T-helper 17 cell (primary cell): ENCODE results near the gene GOLGA7B. TPM values are rescaled to one million over a fixed set of nuclear protein-coding genes. Genes with fewer than 3 reads are reported as not detected.

Experiments
- ATAC-seq: fragments of 150-1000 bp; cut with Tn5 transposase; 2 replicates; pipeline ENCODE4 v1.10.0; 2021; ENCODE audit warnings: mild to moderate bottlenecking, moderate library complexity
- DNase-seq, 3 donors: peaks; one replicate each; pipeline versions ENCODE4 v3.0.0 to v3.0.0-alpha.2; 2020 to 2021
- H3K9me3 ChIP-seq: one replicate; pipeline ENCODE4 v1.7.0; 2013; ENCODE audit warnings: low read length, mild to moderate bottlenecking; ENCODE audit not compliant: control insufficient read depth, poor library complexity, severe bottlenecking
- H3K27ac Mint-ChIP-seq: one replicate; pipeline ENCODE4 v1.8.0; 2022; ENCODE audit warnings: mild to moderate bottlenecking, moderate library complexity, mixed read lengths
- H3K27me3 Mint-ChIP-seq: one replicate; pipeline ENCODE4 v1.8.0; 2022; ENCODE audit warnings: mixed read lengths
- H3K36me3 Mint-ChIP-seq: one replicate; pipeline ENCODE4 v1.8.0; 2022; ENCODE audit warnings: low read depth, mixed read lengths
- H3K4me1 Mint-ChIP-seq: one replicate; pipeline ENCODE4 v1.8.0; 2022; ENCODE audit warnings: mild to moderate bottlenecking, mixed read lengths
- H3K4me3 Mint-ChIP-seq: one replicate; pipeline ENCODE4 v1.8.0; 2022; ENCODE audit warnings: mild to moderate bottlenecking, moderate library complexity, mixed read lengths
- total RNA-seq, 4 donors: library from RNA in 2 of 4; stranded (reverse) in 2 of 4; gene quantifications; one replicate each; pipeline ENCODE4 v1.2.3 and lab custom pipeline; 2022 to 2026

The GOLGA7B gene
- total RNA-seq, 2 donors from 2014 or later, result 9.6 to 12.0 TPM

- no peaks in the 10 kb centered on the region for H3K9me3 ChIP-seq
- peak overlapping the region; percentile 19 for H3K27ac Mint-ChIP-seq
- peaks cover 43% of the 10 kb centered on the region for H3K27me3 Mint-ChIP-seq
- peaks cover 2% of the 10 kb centered on the region for H3K36me3 Mint-ChIP-seq
- peaks cover 19% of the 10 kb centered on the region for H3K4me1 Mint-ChIP-seq
- DNase-seq, result no peak
- no peak overlapping the region for H3K4me3 Mint-ChIP-seq
- peak; percentile 13 for ATAC-seq
Measured at GRCh38 chr10:97914171-97914836, 64.7 kb downstream of the GOLGA7B start.

- Mint-ChIP-seq H3K36me3 (peaks cover 2% of the 10 kb centered on the region), H3K4me1 (peaks cover 19% of the 10 kb centered on the region), H3K27me3 (peaks cover 43% of the 10 kb centered on the region), H3K4me3 (no peak overlapping the region), H3K27ac (peak overlapping the region; percentile 19)
- ATAC-seq (peak; percentile 78), DNase-seq (peak; percentile 43 to 68 (median 52))
- no peaks in the 10 kb centered on the region for H3K9me3 ChIP-seq
Measured at GRCh38 chr10:97914837-97915211, 65.2 kb downstream of the GOLGA7B start.

DNA sequence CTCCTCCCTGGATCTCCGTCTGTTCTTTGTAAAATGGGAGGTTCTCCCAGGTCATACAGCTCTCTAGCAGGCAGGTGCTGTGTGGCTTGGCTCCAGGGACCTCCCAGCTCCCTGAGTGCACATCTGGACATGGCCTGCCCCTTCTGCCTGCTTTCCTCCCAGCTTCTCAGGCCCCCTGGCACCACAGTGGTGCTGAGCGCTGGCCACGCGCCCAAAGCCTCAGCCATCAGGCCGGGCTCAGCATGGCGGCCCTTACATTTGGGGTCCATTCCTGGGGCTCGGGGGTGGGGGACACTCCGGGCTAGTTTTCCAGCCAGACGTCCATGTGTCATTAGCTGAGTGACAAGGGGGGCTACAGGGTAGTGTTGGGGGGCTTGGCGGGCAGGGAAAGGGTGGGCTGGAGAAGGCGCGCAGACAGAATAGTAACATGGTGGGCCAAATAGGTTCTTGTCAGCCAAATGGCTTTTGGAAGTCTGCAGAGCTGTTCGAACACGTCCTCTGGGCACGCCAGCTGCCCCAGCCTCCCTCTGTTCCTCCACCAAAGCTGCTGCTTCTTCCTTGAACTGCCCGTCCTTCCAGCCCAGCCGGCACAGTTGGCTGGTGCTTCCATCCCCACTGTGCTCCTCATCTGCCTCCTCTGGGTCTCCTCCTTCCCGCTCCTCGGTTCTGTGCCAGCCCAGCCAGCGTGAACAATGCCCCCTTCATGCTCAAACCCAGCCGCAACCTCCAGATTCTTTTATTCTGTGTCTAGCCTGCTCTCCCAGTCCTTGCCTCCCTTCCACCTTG is 65.9 kb downstream of the GOLGA7B start:
- Mint-ChIP-seq H3K27me3 (peaks cover 43% of the 10 kb centered on the region), H3K4me3 (no peak overlapping the region)

DNA sequence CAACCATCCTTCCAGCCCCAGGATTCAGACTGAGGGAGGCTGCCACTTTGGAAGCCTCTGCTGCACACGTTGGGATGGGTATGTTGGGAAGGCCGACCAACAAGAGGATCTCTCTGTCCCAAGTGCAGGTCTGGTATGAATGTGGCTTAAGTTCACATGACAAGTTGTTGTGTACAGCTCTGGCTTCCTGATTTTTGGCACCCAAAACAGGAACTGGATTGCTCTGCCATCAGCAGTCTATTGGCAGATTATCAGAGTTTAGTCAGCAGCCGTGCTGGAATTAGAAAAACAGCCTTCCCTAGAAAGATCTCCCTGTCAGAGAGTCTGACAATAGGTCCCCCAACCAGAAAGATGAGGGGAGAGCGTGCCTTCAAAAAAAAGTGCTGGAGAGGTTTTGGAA is 66.9 kb downstream of the GOLGA7B start:
- H3K36me3 Mint-ChIP-seq, result no peaks in the 10 kb centered on the region
- H3K4me1 Mint-ChIP-seq, result peaks cover 23% of the 10 kb centered on the region
- no peak overlapping the region for H3K27ac Mint-ChIP-seq
- no peak for DNase-seq
- no peaks in the 10 kb centered on the region for H3K9me3 ChIP-seq
- peaks cover 36% of the 10 kb centered on the region for H3K27me3 Mint-ChIP-seq
- H3K4me3 Mint-ChIP-seq, result no peak overlapping the region
- ATAC-seq, result no peak

More for the DNA sequence above, 65.9 kb downstream of the GOLGA7B start:
- no peaks in the 10 kb centered on the region for H3K9me3 ChIP-seq
- peaks cover 2% of the 10 kb centered on the region for H3K36me3 Mint-ChIP-seq
- ATAC-seq, result no peak
- H3K27ac Mint-ChIP-seq, result peak overlapping the region; percentile 19
- no peak for DNase-seq
- peaks cover 20% of the 10 kb centered on the region for H3K4me1 Mint-ChIP-seq

GRCh38 chr10:97919012-97919411 is 69.4 kb downstream of the GOLGA7B start:
- Mint-ChIP-seq H3K4me1 (peaks cover 21% of the 10 kb centered on the region), H3K36me3 (no peaks in the 10 kb centered on the region), H3K4me3 (no peak overlapping the region), H3K27ac (peak overlapping the region; percentile 14), H3K27me3 (peaks cover 39% of the 10 kb centered on the region)
- H3K9me3 ChIP-seq, result no peaks in the 10 kb centered on the region
- DNase-seq (no peak), ATAC-seq (peak; percentile 64)

DNA sequence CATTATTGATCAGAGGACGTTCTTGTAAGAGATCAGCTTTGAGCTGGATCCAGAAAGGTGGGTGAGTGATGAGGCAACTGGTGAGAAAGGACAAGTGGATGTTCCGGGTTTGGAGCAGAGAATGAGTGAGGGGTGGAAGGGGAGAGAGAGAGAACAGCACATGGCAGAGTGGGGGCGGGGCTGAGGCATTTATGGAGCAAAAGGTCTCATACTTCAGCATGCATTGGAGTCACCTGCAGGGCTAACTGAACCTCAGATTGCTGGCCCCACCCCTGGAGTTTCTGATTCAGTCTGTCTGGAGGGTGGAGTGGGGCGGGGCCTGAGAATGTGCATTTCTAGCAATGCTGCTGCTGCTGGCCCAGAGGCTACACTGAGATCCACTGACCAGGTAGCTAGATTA is 71.2 kb downstream of the GOLGA7B start:
- ATAC-seq (no peak), DNase-seq (no peak)
- H3K9me3 ChIP-seq, result no peaks in the 10 kb centered on the region
- Mint-ChIP-seq H3K4me1 (peaks cover 14% of the 10 kb centered on the region), H3K27me3 (peaks cover 44% of the 10 kb centered on the region), H3K36me3 (peaks cover 9% of the 10 kb centered on the region), H3K27ac (no peak overlapping the region), H3K4me3 (no peak overlapping the region)

Other genes with a start within 250 kb of the GOLGA7B start
- gene MORN4, start 216.3 kb upstream of the GOLGA7B start, total RNA-seq, result 1 to 10 TPM in 1 of 2 donors, under 1 TPM in 1; 0.35 to 1.2 TPM
- gene PI4K2A, start 209.2 kb upstream of the GOLGA7B start, total RNA-seq, result 10 to 100 TPM; 23.3 to 26.2 TPM
- 1 to 10 TPM; 5.6 to 8.6 TPM for gene AVPI1, start 162.6 kb upstream of the GOLGA7B start, total RNA-seq
- gene MARVELD1, start 136.1 kb upstream of the GOLGA7B start, total RNA-seq, result 1 to 10 TPM; 1.2 to 2.7 TPM
- 10 to 100 TPM; 60.0 to 69.2 TPM for gene ZFYVE27, start 112.7 kb upstream of the GOLGA7B start, total RNA-seq
- gene SFRP5, start 77.8 kb upstream of the GOLGA7B start, total RNA-seq, result not detected
- gene CRTAC1, start 180.8 kb downstream of the GOLGA7B start, total RNA-seq, result not detected